Panc1 (cell line): ENCODE data around the gene TNFSF12. TPM values are rescaled to one million over a fixed set of nuclear protein-coding genes. Genes with fewer than 3 reads are reported as not detected.

Experiments used
- ATAC-seq: fragments of 200-7000 bp; cut with Tn5 transposase; 2 replicates; pipeline ENCODE4 v1.9.1; 2020; ENCODE audit warnings: mild to moderate bottlenecking, moderate library complexity
- Bru-seq: library from RNA; stranded (reverse); fragments of 400-500 nt; gene quantifications from one replicate; lab custom pipeline; 2021; lab: Mats Ljungman, UMichigan
- BruChase-seq, 2 experiments: library from RNA; stranded (reverse); fragments of 400-500 nt; gene quantifications; one replicate each; lab custom pipeline; 2021; lab: Mats Ljungman, UMichigan
- BruUV-seq: library from RNA; stranded (reverse); fragments of 400-500 nt; replicated peaks from 2 replicates; lab custom pipeline; 2021; lab: Mats Ljungman, UMichigan
- CTCF ChIA-PET: fragments of 300-600 bp; sonication (Branson Sonifier 250); formaldehyde crosslinking; loops from one replicate; lab custom pipeline; 2022; ENCODE audit warnings: antibody characterized with exemption; lab: Charles Lee
- POLR2A ChIA-PET: fragments of 300-600 bp; sonication (Branson Sonifier 250); formaldehyde crosslinking; loops from one replicate; lab custom pipeline; 2022; ENCODE audit warnings: antibody characterized with exemption; lab: Charles Lee
- DNase-seq: peaks from one replicate; pipeline ENCODE4 v3.0.0-alpha.2; 2010; ENCODE audit warnings: low read depth, low spot score
- H3K27ac ChIP-seq: 2 replicates; pipeline ENCODE4 v1.5.1; 2011; ENCODE audit warnings: mild to moderate bottlenecking, low read length, inconsistent platforms
- H3K27me3 ChIP-seq: fragments of 200-500 bp; sonication (Bioruptor generic); 2 replicates; pipeline ENCODE4 v1.6.0; 2014; ENCODE audit warnings: low read length, inconsistent platforms; ENCODE audit not compliant: control insufficient read depth, insufficient read depth
- H3K36me3 ChIP-seq: fragments of 200-500 bp; sonication (Bioruptor generic); 2 replicates; pipeline ENCODE4 v1.5.1; 2014; ENCODE audit warnings: inconsistent platforms, mild to moderate bottlenecking, low read length, moderate library complexity; ENCODE audit not compliant: control insufficient read depth, insufficient read depth
- H3K4me1 ChIP-seq: 2 replicates; pipeline ENCODE4 v1.5.1; 2011; ENCODE audit warnings: inconsistent platforms, mild to moderate bottlenecking, low read length, moderate library complexity; ENCODE audit not compliant: control insufficient read depth, insufficient read depth
- H3K4me3 ChIP-seq, 2 experiments: 2 replicates each; pipeline ENCODE4 v1.5.1; 2011 to 2012; ENCODE audit warnings: low read depth in 2 of 2, low read length in 2 of 2, mild to moderate bottlenecking in 2 of 2, inconsistent platforms in 1 of 2, moderate library complexity in 1 of 2
- H3K9me3 ChIP-seq: fragments of 200-500 bp; sonication (Bioruptor generic); 2 replicates; pipeline ENCODE4 v1.5.1; 2014; ENCODE audit warnings: low read depth, mild to moderate bottlenecking, inconsistent platforms, low read length, moderate library complexity; ENCODE audit not compliant: control insufficient read depth, insufficient read depth
- CTCF ChIP-seq: fragments of 450-650 bp; IDR thresholded peaks from 2 replicates; pipeline ENCODE4 v1.5.1; 2017; ENCODE audit warnings: mild to moderate bottlenecking
- POLR2AphosphoS5 ChIP-seq: IDR thresholded peaks from 2 replicates; pipeline ENCODE4 v1.6.1; 2012; ENCODE audit warnings: mild to moderate bottlenecking, low read depth, low read length, moderate library complexity
- REST ChIP-seq, 2 experiments: IDR thresholded peaks; 2 replicates each; pipeline ENCODE4 v1.6.1; 2011 to 2012; ENCODE audit warnings: low read depth in 2 of 2, control low read depth in 1 of 2, low read length in 1 of 2, mild to moderate bottlenecking in 1 of 2, moderate library complexity in 1 of 2; ENCODE audit not compliant: insufficient read depth in 1 of 2
- SIN3A ChIP-seq: IDR thresholded peaks from 2 replicates; pipeline ENCODE4 v1.6.1; 2012; ENCODE audit warnings: low read depth, mild to moderate bottlenecking, low read length, moderate library complexity, borderline replicate concordance; ENCODE audit not compliant: insufficient read depth
- TCF7L2 ChIP-seq: IDR thresholded peaks from 2 replicates; pipeline ENCODE4 v1.6.1; 2011; ENCODE audit warnings: mild to moderate bottlenecking, low read depth, low read length, inconsistent platforms
- in situ Hi-C: cut with HindIII; loops from 2 replicates; pipeline ENCODE4 v1.10.0; 2016; ENCODE audit warnings: low sequenced_read_pairs, low pct_unique_long_range_greater_than_20kb
- intact Hi-C: fragments of 100-400 bp; cut with micrococcal nuclease; formaldehyde crosslinking; loops from one replicate; pipeline ENCODE4 v1.10.0; 2022; ENCODE audit not compliant: unreplicated experiment
- long read RNA-seq: library from polyadenylated mRNA; unstranded; transcript quantifications from one replicate; pipeline ENCODE4 v2.0.0, GENCODE V29; 2021; ENCODE audit not compliant: unreplicated experiment
- polyA plus RNA-seq: library from polyadenylated mRNA; unstranded; fragments of >200 nt; gene quantifications from one replicate; pipeline ENCODE4 v1.2.1, GENCODE V29; 2012; ENCODE audit warnings: missing spikeins; ENCODE audit not compliant: insufficient read length
- total RNA-seq: library from RNA; stranded (reverse); gene quantifications from one replicate; pipeline ENCODE4 v1.2.1, GENCODE V29; 2021; ENCODE audit not compliant: unreplicated experiment

TNFSF12 gene
- 12.6 TPM for total RNA-seq
- polyA plus RNA-seq, result 30.6 TPM
- Bru-seq, nascent RNA, result percentile 46 among the genes with signal in this experiment
- BruChase-seq, experiment 1, labeled RNA remaining after a 2-hour chase, result percentile 48 among the genes with signal in this experiment
- BruChase-seq, experiment 2, labeled RNA remaining after a 6-hour chase, result percentile 59 among the genes with signal in this experiment
- long read RNA-seq, partial matches to known transcripts, result 0 of 5 reads
- long read RNA-seq, other reads (novel, unspliced or antisense), result 1 of 5 reads

- peaks cover 5% of the 10 kb centered on the region; the same call in 1 of the 2 replicates for H3K4me1 ChIP-seq
- DNase-seq (no peak), ATAC-seq (peak; percentile 85)
- no peaks in the 10 kb centered on the region for H3K9me3 ChIP-seq
- H3K36me3 ChIP-seq, result no peaks in the 10 kb centered on the region
- CTCF ChIA-PET, result no interaction called here
- H3K27me3 ChIP-seq, result no peaks in the 10 kb centered on the region
- POLR2A ChIA-PET, result no interaction called here
- no peak for TF ChIP-seq POLR2AphosphoS5
- no peak for TF ChIP-seq SIN3A
- no peak for TF ChIP-seq TCF7L2
- no peak for TF ChIP-seq REST (IDR thresholded peaks at IDR 0.05; ENCODE audit: insufficient read depth in 1 of 2, low read depth in 2 of 2, low read length in 1 of 2)
- TF ChIP-seq CTCF, result no peak; the same call in 1 of the 2 replicates
- no TSS peak for BruUV-seq
- peak within 1 kb of the TSS; percentile 50 to 67 for H3K4me3 ChIP-seq
- H3K27ac ChIP-seq, result peak within 1 kb of the TSS; percentile 58
- intact Hi-C loops (no loop called here), in situ Hi-C loops (no loop called here)
Observed at GRCh38 chr17:7548585-7549400, at the start of gene TNFSF12. TSS of gene TNFSF12 (plus strand) at chr17:7549058. CDS start at chr17:7549154, 96 bp downstream.

GRCh38 chr17:7499161-7499560 is 49.7 kb upstream of the TNFSF12 start:
- in situ Hi-C loops (no loop called here), intact Hi-C loops (no loop called here)
- H3K27me3 ChIP-seq, result no peaks in the 10 kb centered on the region
- peaks cover 43% of the 10 kb centered on the region for H3K36me3 ChIP-seq
- no peak overlapping the region for H3K27ac ChIP-seq
- ATAC-seq, result no peak
- no peak overlapping the region for H3K4me3 ChIP-seq
- TF ChIP-seq SIN3A (no peak), POLR2AphosphoS5 (no peak), CTCF (no peak), REST (IDR thresholded peaks at IDR 0.05; ENCODE audit: insufficient read depth in 1 of 2, low read depth in 2 of 2, low read length in 1 of 2) (no peak), TCF7L2 (no peak)
- H3K4me1 ChIP-seq, result no peaks in the 10 kb centered on the region
- BruUV-seq, result no TSS peak
- H3K9me3 ChIP-seq, result no peaks in the 10 kb centered on the region
- DNase-seq, result no peak
- ChIA-PET POLR2A (interaction anchor here (0.6 kb wide), 1 partner anchor 11 kb away, joined by 5 read pairs; no protein-coding TSS in a partner anchor), CTCF (no interaction called here)
